ENCODE data around the gene PLEKHO1. TPM values are rescaled to one million over a fixed set of nuclear protein-coding genes. Genes with fewer than 3 reads are reported as not detected.

The PLEKHO1 gene
- total RNA-seq, 1 donor from 2014 or later: 68.4 TPM

DNA sequence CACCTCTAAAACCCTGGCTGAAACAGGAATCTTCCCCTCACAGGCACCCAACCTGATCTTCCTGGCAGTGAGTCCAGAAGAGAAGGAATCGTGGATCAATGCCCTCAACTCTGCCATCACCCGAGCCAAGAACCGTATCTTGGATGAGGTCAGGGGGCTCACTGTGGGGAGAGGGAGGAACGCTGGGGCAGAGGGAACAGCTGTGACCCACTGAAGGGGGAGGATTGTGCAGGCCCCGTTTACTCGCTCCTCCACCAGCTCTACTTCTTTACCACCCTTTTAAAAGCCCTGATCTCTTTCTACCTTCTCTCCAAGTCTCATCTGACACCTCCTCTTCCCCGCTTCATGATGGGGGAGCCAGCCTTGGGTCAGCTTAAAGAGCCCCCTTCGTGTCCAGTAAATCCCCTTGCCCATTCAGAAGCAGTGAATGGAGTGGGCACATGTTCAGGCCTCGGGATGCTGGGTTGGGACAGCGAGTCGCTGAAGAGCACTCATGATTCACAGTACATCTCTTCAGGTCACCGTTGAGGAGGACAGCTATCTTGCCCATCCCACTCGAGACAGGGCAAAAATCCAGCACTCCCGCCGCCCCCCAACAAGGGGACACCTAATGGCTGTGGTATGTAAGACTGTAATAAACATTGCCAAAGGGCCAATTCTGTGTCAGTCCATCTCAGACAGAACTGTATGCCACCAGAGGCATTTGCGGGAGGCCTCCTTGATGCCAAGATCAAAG, 7.3 kb downstream of the PLEKHO1 start:
- no peak overlapping the region for H3K4me3 ChIP-seq (ENCODE audit: low read depth, low read length)
- DNase-seq (ENCODE audit: low read depth): no peak
- TF ChIP-seq, protein P1, sequence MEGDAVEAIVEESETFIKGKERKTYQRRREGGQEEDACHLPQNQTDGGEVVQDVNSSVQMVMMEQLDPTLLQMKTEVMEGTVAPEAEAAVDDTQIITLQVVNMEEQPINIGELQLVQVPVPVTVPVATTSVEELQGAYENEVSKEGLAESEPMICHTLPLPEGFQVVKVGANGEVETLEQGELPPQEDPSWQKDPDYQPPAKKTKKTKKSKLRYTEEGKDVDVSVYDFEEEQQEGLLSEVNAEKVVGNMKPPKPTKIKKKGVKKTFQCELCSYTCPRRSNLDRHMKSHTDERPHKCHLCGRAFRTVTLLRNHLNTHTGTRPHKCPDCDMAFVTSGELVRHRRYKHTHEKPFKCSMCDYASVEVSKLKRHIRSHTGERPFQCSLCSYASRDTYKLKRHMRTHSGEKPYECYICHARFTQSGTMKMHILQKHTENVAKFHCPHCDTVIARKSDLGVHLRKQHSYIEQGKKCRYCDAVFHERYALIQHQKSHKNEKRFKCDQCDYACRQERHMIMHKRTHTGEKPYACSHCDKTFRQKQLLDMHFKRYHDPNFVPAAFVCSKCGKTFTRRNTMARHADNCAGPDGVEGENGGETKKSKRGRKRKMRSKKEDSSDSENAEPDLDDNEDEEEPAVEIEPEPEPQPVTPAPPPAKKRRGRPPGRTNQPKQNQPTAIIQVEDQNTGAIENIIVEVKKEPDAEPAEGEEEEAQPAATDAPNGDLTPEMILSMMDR (conservative IDR thresholded peaks at IDR 0.05; ENCODE audit: low read depth, low read length): no peak

DNA sequence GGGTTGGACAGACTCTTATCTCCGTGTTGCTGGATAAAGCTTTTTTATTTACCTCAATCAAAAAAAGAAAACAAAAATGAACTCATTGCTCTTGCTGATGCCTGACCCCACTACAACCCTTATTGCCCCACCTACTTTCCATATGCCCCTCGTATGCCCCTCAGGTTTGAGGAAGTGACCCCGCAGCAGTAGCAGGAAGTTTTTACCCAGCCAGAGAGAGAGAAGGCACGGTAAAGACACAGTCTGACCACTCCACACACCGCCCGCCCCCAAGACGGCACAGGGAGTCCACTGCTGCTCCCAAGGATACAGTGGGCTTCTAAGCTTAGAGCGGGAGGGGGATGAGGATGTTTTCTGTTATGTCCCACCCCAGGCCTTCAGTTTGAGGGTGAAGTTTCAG, 9.8 kb downstream of the PLEKHO1 start:
- no peak for DNase-seq (ENCODE audit: low read depth)

DNA sequence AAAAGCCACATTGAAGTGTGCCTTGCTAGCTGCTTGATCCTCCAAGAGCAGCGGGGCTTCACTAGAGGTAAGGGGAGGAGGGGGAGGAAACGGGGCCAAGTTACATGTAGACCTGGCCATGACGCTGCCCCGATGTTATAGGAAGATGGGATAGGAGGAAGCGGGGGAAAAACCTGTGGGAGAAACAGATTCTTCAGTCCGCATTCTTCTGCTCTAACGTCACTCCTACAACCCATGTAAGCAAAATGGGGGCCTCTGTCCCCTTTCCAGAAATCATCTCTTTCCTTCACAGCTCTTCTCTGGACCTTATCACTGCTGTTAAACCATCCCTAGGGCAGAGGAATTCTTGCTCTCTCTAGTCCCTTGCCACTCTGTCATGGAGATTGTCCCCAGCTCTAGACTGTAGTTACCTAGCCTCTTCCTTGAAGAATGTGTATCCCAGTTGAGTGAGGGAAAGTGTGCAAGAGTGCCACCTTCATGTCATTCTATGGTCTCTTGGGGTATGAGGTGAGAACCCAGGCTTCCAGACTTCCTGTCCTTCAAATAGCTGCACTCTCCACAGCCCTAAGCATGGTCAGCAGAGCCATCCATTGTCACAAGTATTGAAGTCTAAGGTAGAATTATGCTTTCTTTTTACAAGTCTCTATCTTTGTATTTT, 11.4 kb downstream of the PLEKHO1 start:
- no peak for DNase-seq (ENCODE audit: low read depth)
- H3K4me3 ChIP-seq (ENCODE audit: low read depth, low read length): no peak overlapping the region
- TF ChIP-seq, protein P1 (conservative IDR thresholded peaks at IDR 0.05; ENCODE audit: low read depth, low read length): no peak

More for the DNA sequence above, 9.8 kb downstream of the PLEKHO1 start:
- H3K4me3 ChIP-seq (ENCODE audit: low read depth, low read length): no peak overlapping the region
- TF ChIP-seq, protein P1 (conservative IDR thresholded peaks at IDR 0.05; ENCODE audit: low read depth, low read length): no peak

DNA sequence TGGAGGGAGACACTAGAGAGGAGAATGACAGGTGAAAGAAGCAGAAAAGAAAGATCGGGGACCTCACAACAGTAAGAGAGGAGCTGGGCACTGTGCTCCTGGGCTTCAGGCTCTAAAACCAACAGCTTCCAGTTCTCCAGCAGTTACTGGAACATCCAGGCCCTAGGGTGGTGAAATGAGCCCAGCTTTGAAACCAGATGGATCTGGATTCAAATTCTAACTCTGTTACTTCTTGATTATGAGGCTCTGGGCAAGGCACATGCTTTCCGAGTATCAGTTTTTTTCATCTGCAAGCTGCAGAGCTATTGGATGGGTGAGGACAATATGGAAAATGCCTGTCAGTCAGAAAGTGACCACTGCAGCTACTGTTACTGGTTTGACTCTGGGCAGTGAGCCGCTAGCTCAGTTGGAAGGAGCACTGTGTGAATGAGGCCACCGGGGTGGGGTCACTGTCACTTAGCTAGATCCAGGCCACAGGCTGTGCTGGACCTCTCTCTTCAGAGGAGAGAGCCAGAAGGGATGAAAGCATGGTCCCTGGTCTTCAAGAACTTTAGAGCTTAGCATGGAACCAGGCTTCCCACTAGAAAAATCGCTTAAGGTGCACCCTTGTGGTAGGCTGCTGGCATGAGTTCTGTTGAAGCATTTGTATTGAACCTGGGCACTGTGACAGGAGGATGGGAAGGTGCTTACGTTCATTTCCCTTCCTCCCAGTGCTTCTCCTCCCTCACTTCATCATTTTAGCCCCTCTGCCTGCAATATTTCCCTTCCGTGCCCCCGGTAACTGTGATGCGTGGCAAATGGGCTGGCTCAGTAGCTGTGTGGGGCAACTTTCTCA, 12.2 kb downstream of the PLEKHO1 start:
- H3K4me3 ChIP-seq (ENCODE audit: low read depth, low read length): no peak overlapping the region
- no peak for DNase-seq (ENCODE audit: low read depth)
- TF ChIP-seq, protein P1 (conservative IDR thresholded peaks at IDR 0.05; ENCODE audit: low read depth, low read length): no peak

GRCh38 chr1:150162582-150162861, 12.8 kb downstream of the PLEKHO1 start:
- H3K4me3 ChIP-seq (ENCODE audit: low read depth, low read length): peak overlapping the region; percentile 14
- no peak for DNase-seq (ENCODE audit: low read depth)
- TF ChIP-seq, protein P1 (conservative IDR thresholded peaks at IDR 0.05; ENCODE audit: low read depth, low read length): no peak

DNA sequence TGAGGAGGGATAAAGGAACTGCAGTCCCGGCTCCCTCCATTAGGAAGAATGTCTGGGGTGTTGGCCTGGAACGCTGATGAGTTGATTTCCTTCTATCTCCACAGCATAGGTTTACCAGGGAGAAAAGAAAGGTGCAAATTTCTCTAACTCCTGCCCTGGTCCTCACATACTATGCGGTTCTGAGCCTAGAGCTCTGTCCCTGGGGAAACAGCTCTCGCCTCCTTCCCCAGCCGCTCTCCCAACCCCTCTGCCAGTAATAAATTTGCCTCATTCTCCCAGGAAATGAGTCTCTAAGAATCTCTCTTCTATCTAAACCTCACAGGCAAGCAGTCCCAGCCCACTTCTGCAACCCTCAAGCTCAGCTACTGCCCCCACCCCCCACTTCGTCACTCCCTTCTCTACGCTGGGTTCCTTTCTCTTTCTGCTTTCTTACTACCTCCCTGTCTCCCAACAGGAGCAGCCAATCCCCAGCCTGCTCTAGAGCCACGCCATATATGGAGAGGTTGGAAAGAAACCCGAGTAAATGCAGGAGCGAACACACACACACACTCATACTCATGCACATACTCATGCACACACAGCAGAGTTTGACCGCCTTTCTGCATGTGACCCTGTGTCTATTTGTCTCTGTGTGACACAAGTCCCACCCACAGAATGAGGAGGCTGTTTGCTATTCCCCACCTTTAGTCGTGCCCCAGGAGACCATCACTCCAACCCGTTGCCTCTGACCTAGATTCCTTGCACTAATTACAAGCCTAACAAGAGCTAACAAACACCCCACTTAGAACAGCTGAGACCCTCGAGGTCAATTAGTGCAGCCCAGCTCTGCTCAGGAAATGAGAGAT, 13.4 kb downstream of the PLEKHO1 start:
- TF ChIP-seq, protein P1 (conservative IDR thresholded peaks at IDR 0.05; ENCODE audit: low read depth, low read length): peak; percentile 18
- peak overlapping the region; percentile 14 for H3K4me3 ChIP-seq (ENCODE audit: low read depth, low read length)
- DNase-seq (ENCODE audit: low read depth): peak; percentile 57
